RWPE1 (cell line): ENCODE results near the gene TARM1.
"Not testable (repeated sequence)": the region's sequence is repeated elsewhere in the genome, so short reads cannot be mapped to it uniquely, and the experiment has no call there.

Experiments used
- CTCF ChIA-PET: fragments of 350-600 bp; sonication (Branson Sonifier 250); formaldehyde crosslinking; extraction: SDS; loops from one replicate; lab custom pipeline; 2021; lab: Yijun Ruan, JAX
- POLR2A ChIA-PET: fragments of 400-600 bp; formaldehyde crosslinking; extraction: SDS; loops from one replicate; lab custom pipeline; 2020; ENCODE audit warnings: antibody characterized with exemption; ENCODE audit not compliant: low non-redundant PET; lab: Yijun Ruan, JAX
- DNase-seq: peaks from one replicate; pipeline ENCODE4 v3.0.0; 2012; ENCODE audit warnings: low spot score
- H3K27ac ChIP-seq: fragments of 450-650 bp; 2 replicates; pipeline ENCODE4 v1.5.1; 2017
- TF ChIP-seq, protein P1 (sequence below): fragments of 450-650 bp; conservative IDR thresholded peaks from 2 replicates; pipeline ENCODE4 v1.5.1; 2017; ENCODE audit warnings: low read depth, mild to moderate bottlenecking

The TARM1 gene

GRCh38 chr19:54102421-54103169 lies 21.4 kb upstream of the TARM1 start, which contains the start of gene NDUFA3:
Gene NDUFA3, plus strand, starts transcription at chr19:54102855. Its CDS starts 24 bp downstream, at chr19:54102879.
- peak; percentile 98 for DNase-seq
- ChIA-PET POLR2A (no interaction called here), CTCF (no interaction called here)
- peak within 1 kb of the TSS; percentile 65 for H3K27ac ChIP-seq
- TF ChIP-seq, protein P1, sequence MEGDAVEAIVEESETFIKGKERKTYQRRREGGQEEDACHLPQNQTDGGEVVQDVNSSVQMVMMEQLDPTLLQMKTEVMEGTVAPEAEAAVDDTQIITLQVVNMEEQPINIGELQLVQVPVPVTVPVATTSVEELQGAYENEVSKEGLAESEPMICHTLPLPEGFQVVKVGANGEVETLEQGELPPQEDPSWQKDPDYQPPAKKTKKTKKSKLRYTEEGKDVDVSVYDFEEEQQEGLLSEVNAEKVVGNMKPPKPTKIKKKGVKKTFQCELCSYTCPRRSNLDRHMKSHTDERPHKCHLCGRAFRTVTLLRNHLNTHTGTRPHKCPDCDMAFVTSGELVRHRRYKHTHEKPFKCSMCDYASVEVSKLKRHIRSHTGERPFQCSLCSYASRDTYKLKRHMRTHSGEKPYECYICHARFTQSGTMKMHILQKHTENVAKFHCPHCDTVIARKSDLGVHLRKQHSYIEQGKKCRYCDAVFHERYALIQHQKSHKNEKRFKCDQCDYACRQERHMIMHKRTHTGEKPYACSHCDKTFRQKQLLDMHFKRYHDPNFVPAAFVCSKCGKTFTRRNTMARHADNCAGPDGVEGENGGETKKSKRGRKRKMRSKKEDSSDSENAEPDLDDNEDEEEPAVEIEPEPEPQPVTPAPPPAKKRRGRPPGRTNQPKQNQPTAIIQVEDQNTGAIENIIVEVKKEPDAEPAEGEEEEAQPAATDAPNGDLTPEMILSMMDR, result no peak

DNA sequence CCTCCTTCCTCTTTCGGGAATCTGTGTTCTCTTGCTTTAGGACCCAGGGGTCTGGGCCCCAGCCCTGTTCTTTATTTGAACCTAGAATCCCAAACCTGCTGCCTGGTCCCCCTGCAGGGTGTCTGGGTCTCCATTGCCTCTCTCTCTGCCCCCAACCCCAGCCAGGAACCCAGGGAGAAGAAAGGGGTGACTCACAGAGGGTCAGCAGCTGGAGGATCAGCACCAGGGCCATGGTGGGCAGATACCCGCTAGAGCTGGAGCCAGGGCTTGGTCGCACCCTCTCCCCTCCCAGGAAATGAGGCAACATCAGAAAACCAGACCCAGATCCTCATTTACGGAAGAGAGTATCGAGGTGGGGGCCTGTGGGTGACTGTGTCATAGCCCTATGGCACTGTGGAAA lies 19.4 kb upstream of the TARM1 start, which contains the start of gene OSCAR:
OSCAR (minus strand) TSS at position 243 of the 400 bp plus-strand sequence; CDS start at position 232, 11 bp downstream.
- TF ChIP-seq, protein P1, result no peak
- CTCF ChIA-PET, result no interaction called here
- no peak for DNase-seq
- peak within 1 kb of the TSS; percentile 65 for H3K27ac ChIP-seq
- POLR2A ChIA-PET, result no interaction called here

- DNase-seq, CTCF ChIA-PET, POLR2A ChIA-PET: not testable (repeated sequence)
- H3K27ac ChIP-seq, result peak overlapping the region; percentile 54
Observed at GRCh38 chr19:54099903-54100255, 18.7 kb upstream of the TARM1 start.

- TF ChIP-seq, protein P1, result no peak
- POLR2A ChIA-PET, result no interaction called here
- H3K27ac ChIP-seq, result no peak overlapping the region
- CTCF ChIA-PET, result no interaction called here
- DNase-seq, result no peak
Observed at GRCh38 chr19:54099190-54099902, 18.2 kb upstream of the TARM1 start.

DNA sequence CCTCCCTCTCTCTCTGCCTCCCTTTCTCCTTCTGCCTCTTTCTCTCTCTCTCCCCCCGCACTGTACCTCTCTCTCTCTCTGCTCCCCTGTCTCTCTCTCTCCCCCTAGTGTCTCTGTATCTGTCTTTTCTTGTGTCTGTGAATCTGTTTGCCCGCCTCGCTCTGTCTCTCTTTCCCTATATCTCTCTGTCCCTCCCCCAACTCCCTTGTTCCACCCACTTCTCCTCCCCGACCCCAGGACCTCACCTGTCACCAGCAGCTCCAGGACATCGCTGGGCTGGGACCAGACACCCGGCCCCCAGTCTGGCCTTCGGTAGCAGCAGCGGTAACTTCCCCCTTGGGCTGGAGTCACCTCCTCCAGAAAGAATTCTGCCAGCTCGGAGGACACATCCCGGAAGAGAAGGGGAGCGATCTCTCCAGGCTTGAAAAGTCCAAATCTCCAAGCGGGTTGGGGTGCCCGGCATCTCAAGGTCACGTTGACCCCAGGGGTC lies 15.5 kb upstream of the TARM1 start:
- ChIA-PET POLR2A (interaction anchor here (0.5 kb wide), 1 partner anchor 22 kb away, joined by 3 read pairs; no protein-coding TSS in a partner anchor), CTCF (interaction anchor here (0.6 to 0.7 kb wide), 2 partner anchors 25 to 196 kb away, joined by 5 to 6 read pairs; no protein-coding TSS in a partner anchor)
- DNase-seq, result no peak
- H3K27ac ChIP-seq, result peak overlapping the region; percentile 52
- TF ChIP-seq, protein P1, result no peak

GRCh38 chr19:54095859-54096616 lies 14.9 kb upstream of the TARM1 start:
- peak; percentile 37 for DNase-seq
- H3K27ac ChIP-seq, CTCF ChIA-PET: not testable (repeated sequence)
- POLR2A ChIA-PET, result interaction anchor here (0.5 kb wide), 1 partner anchor 23 kb away, joined by 3 read pairs; no protein-coding TSS in a partner anchor
